ENCODE measurements around the gene TUBGCP3.

The TUBGCP3 gene

GRCh38 chr13:112442483-112443090, 145.4 kb downstream of the TUBGCP3 start:
- TF ChIP-seq, protein P1, sequence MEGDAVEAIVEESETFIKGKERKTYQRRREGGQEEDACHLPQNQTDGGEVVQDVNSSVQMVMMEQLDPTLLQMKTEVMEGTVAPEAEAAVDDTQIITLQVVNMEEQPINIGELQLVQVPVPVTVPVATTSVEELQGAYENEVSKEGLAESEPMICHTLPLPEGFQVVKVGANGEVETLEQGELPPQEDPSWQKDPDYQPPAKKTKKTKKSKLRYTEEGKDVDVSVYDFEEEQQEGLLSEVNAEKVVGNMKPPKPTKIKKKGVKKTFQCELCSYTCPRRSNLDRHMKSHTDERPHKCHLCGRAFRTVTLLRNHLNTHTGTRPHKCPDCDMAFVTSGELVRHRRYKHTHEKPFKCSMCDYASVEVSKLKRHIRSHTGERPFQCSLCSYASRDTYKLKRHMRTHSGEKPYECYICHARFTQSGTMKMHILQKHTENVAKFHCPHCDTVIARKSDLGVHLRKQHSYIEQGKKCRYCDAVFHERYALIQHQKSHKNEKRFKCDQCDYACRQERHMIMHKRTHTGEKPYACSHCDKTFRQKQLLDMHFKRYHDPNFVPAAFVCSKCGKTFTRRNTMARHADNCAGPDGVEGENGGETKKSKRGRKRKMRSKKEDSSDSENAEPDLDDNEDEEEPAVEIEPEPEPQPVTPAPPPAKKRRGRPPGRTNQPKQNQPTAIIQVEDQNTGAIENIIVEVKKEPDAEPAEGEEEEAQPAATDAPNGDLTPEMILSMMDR (IDR thresholded peaks at IDR 0.05; ENCODE audit: extremely low read depth, missing control alignments) = no peak
- DNase-seq (ENCODE audit: low spot score) = no peak

DNA sequence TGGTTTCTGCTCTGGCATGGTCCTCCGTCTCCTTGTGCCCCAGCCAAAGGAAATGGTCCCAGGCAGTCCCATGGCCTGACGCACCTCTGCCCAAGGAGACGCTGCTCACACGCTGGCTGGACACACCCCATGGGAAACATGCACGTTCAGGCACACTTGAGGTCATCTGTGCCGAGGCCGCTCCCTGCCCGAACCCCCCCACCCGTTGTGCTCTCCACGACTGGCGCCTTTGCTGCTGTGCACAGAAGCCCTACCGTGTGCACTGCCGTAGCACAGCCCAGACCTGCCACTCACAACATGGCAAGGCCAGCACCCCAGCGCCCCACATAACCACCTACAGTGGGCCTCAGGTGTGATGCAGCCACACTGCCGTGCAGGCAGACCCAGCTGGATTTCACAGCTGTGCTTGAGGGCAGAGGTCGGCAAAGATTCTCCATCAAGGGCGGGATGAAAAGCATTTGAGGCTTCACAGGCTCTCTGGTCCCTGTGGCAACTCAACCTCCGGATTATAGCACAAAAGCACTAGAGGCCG, 146.1 kb downstream of the TUBGCP3 start:
- TF ChIP-seq, protein P1 (IDR thresholded peaks at IDR 0.05; ENCODE audit: extremely low read depth, missing control alignments) = no peak
- DNase-seq (ENCODE audit: low spot score) = no peak

DNA sequence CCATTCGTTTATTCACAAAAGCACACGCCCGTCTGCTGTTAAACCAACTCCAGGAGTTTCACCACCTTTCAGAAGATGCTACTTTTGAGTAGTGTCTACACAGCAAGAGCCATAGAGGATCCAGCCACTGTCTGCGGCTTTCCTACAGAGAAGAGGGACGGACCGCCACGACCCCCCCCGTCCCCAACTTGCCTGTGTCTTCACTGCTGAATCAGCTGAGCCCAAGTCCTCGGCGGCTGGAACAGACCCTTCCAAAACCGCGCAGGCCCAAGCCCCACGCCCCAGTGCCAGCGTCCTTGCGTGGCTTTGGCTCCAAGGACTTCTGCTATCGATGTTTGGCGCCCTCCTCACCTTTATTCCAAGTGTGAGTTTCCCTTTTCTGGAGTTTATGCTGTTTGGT, 146.7 kb downstream of the TUBGCP3 start:
- TF ChIP-seq, protein P1 (IDR thresholded peaks at IDR 0.05; ENCODE audit: extremely low read depth, missing control alignments) = no peak
- no peak for DNase-seq (ENCODE audit: low spot score)

DNA sequence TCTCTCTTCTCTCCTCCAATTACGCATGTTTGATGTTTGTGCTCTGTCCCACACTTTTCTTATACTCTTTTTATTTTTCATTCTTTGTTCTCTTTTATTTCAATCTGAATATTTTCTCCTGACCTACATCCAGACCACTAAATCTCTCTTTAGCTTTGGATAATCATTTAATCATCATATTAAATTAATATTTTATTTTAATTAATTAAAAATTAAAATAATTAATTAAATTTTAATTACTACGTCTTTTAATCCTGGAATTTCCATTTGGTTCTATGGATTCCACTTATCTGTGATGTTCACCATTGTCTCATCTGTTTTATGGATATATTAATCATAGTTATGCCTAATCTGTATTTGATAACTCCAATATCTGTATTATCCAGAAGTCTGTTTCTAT, 149.4 kb downstream of the TUBGCP3 start:
- DNase-seq (ENCODE audit: low spot score) = no peak
- TF ChIP-seq, protein P1 (IDR thresholded peaks at IDR 0.05; ENCODE audit: extremely low read depth, missing control alignments) = no peak

GRCh38 chr13:112438094-112438493, 149.9 kb downstream of the TUBGCP3 start:
- DNase-seq (ENCODE audit: low spot score) = no peak
- TF ChIP-seq, protein P1 (IDR thresholded peaks at IDR 0.05; ENCODE audit: extremely low read depth, missing control alignments) = no peak

DNA sequence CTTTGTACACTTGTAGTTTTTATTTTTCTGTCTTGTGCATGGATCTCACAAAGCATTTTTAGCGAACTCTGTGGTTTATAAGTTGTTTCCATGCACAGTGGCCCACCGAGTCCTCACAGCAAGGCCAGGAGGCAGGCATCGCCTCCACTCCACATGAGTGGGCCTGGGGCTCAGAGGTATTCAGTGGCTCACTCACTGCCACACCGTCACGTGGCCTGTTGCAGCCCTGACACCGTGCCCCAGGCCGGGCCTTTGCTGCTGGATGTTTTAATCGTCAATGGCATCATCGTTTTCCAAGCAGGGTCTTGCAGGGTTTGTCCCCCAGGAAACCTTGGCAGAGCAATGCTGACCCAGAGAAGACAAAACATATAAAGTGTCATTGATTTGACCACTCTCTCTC, 152.0 kb downstream of the TUBGCP3 start:
- TF ChIP-seq, protein P1 (IDR thresholded peaks at IDR 0.05; ENCODE audit: extremely low read depth, missing control alignments) = no peak
- no peak for DNase-seq (ENCODE audit: low spot score)
